Kidney epithelial cell (primary cell): Measurements from ENCODE around the gene NRG2. TPM values are rescaled to one million over a fixed set of nuclear protein-coding genes. Genes with fewer than 3 reads are reported as not detected.

Experiments used
- DNase-seq: peaks from one replicate; pipeline ENCODE4 v3.0.0-alpha.2; 2010; ENCODE audit warnings: low read depth
- H3K27me3 ChIP-seq: 2 replicates; pipeline ENCODE4 v1.6.0; 2011; ENCODE audit warnings: low read length; ENCODE audit not compliant: control insufficient read depth, insufficient read depth
- H3K36me3 ChIP-seq: 2 replicates; pipeline ENCODE4 v1.5.1; 2011; ENCODE audit warnings: low read length; ENCODE audit not compliant: control insufficient read depth, insufficient read depth
- H3K4me3 ChIP-seq: 2 replicates; pipeline ENCODE4 v1.5.1; 2011; ENCODE audit warnings: low read depth, mild to moderate bottlenecking, control low read depth, low read length
- CTCF ChIP-seq: IDR thresholded peaks from 2 replicates; pipeline ENCODE4 v1.5.1; 2011; ENCODE audit warnings: mild to moderate bottlenecking, moderate library complexity, low read length, control low read depth, inconsistent platforms; ENCODE audit not compliant: insufficient read depth, poor library complexity, severe bottlenecking
- total RNA-seq: library from RNA; depleted of rRNA; stranded (reverse); fragments of >200 nt; gene quantifications from 2 replicates; pipeline ENCODE4 v1.2.3, GENCODE V29; 2015

The NRG2 gene
- total RNA-seq, 1 donor from 2014 or later = not detected

DNA sequence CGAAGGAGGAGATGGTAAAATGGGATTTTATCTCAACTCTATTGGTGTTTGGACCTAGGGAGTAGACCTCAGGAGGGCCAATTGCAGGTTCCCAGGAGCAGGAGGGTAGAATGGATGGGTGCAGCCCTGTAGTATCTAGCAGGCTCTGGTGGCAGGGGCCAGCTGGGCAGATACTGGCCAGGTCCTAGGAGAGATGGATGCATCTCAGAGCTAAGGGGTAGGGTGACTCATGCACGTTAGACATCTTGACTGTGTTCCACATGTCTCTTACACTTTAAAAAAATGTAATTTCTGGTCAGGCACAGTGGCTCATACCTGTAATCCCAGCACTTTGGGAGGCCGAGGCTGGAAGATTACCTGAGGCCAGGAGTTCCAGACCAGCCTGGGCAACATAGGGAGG, 225.1 kb downstream of the NRG2 start:
- no peak for DNase-seq
- Histone ChIP-seq H3K36me3 (no peaks in the 10 kb centered on the region), H3K27me3 (peaks cover 7% of the 10 kb centered on the region), H3K4me3 (no peak overlapping the region)
- no peak for TF ChIP-seq CTCF

GRCh38 chr5:139817362-139817761, 225.7 kb downstream of the NRG2 start:
- TF ChIP-seq CTCF = no peak
- no peak overlapping the region for H3K4me3 ChIP-seq
- H3K36me3 ChIP-seq = no peaks in the 10 kb centered on the region
- H3K27me3 ChIP-seq = peaks cover 6% of the 10 kb centered on the region
- no peak for DNase-seq

- Histone ChIP-seq H3K36me3 (no peaks in the 10 kb centered on the region), H3K27me3 (peaks cover 6% of the 10 kb centered on the region), H3K4me3 (no peak overlapping the region)
- no peak for DNase-seq
- TF ChIP-seq CTCF = no peak
These were observed 226.5 kb downstream of the NRG2 start for GRCh38 chr5:139816566-139816965.

GRCh38 chr5:139814704-139815280, 228.3 kb downstream of the NRG2 start:
- Histone ChIP-seq H3K27me3 (peaks cover 8% of the 10 kb centered on the region), H3K4me3 (no peak overlapping the region), H3K36me3 (no peaks in the 10 kb centered on the region)
- DNase-seq = no peak
- no peak for TF ChIP-seq CTCF

DNA sequence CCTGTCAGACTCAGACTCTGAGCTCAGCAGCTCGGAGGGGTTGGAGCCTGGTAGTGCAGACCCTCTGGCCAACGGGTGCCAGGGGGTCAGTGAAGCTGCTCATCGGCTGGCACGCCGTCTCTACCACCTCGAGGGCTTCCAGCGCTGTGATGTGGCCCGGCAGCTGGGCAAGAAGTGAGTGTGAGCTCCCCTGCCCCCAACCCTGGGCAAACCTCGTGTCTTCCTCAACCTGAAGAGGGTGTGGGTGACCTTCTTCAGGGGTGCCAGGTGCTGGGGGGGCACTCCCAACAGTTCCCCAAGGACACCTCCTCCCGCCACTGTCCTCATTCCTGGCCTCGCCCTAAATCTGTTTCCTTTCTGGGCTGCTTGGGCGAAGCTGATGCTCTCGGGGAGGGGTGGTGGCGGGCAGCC, 228.9 kb downstream of the NRG2 start:
- no peaks in the 10 kb centered on the region for H3K36me3 ChIP-seq
- peaks cover 6% of the 10 kb centered on the region for H3K27me3 ChIP-seq
- no peak for DNase-seq
- TF ChIP-seq CTCF = no peak
- H3K4me3 ChIP-seq = no peak overlapping the region
